ENCODE results near the gene TMC1.

DNA sequence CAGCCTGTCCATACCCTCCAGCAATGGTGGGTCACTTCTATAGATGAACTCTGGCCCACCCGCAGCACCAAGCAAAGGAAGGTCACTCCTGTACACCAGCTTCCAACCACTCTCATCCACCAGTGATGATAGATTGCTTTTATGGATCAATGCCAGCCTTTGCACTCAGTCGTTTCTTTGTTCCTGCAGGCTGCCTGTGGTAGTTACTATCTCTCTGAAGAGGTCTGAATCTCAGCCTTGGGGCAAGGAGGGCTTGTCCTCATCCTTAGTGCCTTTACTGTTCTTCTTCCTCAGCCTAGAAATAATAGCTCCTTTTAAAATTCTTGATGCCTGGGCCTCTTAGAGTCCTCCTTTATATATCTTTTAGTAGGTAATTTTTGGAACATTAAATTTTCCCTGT, 100.8 kb downstream of the TMC1 start:
- no peak for TF ChIP-seq TAF1 (IDR thresholded peaks at IDR 0.05; ENCODE audit: low read depth)
- no peak for TF ChIP-seq EP300 (IDR thresholded peaks at IDR 0.05; ENCODE audit: borderline replicate concordance)
- TF ChIP-seq, protein P1, sequence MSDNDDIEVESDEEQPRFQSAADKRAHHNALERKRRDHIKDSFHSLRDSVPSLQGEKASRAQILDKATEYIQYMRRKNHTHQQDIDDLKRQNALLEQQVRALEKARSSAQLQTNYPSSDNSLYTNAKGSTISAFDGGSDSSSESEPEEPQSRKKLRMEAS (IDR thresholded peaks at IDR 0.05): no peak
- TF ChIP-seq FOXM1 (IDR thresholded peaks at IDR 0.05; ENCODE audit: borderline replicate concordance, low read depth): no peak
- TF ChIP-seq, protein P2, sequence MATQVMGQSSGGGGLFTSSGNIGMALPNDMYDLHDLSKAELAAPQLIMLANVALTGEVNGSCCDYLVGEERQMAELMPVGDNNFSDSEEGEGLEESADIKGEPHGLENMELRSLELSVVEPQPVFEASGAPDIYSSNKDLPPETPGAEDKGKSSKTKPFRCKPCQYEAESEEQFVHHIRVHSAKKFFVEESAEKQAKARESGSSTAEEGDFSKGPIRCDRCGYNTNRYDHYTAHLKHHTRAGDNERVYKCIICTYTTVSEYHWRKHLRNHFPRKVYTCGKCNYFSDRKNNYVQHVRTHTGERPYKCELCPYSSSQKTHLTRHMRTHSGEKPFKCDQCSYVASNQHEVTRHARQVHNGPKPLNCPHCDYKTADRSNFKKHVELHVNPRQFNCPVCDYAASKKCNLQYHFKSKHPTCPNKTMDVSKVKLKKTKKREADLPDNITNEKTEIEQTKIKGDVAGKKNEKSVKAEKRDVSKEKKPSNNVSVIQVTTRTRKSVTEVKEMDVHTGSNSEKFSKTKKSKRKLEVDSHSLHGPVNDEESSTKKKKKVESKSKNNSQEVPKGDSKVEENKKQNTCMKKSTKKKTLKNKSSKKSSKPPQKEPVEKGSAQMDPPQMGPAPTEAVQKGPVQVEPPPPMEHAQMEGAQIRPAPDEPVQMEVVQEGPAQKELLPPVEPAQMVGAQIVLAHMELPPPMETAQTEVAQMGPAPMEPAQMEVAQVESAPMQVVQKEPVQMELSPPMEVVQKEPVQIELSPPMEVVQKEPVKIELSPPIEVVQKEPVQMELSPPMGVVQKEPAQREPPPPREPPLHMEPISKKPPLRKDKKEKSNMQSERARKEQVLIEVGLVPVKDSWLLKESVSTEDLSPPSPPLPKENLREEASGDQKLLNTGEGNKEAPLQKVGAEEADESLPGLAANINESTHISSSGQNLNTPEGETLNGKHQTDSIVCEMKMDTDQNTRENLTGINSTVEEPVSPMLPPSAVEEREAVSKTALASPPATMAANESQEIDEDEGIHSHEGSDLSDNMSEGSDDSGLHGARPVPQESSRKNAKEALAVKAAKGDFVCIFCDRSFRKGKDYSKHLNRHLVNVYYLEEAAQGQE (IDR thresholded peaks at IDR 0.05; ENCODE audit: low read depth): no peak
- no peak for TF ChIP-seq YY1 (IDR thresholded peaks at IDR 0.05; ENCODE audit: low read depth)
- no peak for TF ChIP-seq CREB1 (IDR thresholded peaks at IDR 0.05; ENCODE audit: low read depth)

Measured in Ishikawa (cell line).